Muscle of leg (tissue), 11 donors: ENCODE measurements around the gene SEMA4C. TPM values are rescaled to one million over a fixed set of nuclear protein-coding genes. Genes with fewer than 3 reads are reported as not detected.

ENCODE experiments used
- DNase-seq: peaks from one replicate; pipeline ENCODE4 v3.0.0; 2013
- H3K27ac ChIP-seq: one replicate; pipeline ENCODE4 v1.5.1; 2013; ENCODE audit warnings: mild to moderate bottlenecking, low read length, control low read depth
- H3K27me3 ChIP-seq: one replicate; pipeline ENCODE4 v1.6.1; 2013; ENCODE audit warnings: low read length; ENCODE audit not compliant: control insufficient read depth, insufficient read depth
- H3K36me3 ChIP-seq: one replicate; pipeline ENCODE4 v1.6.1; 2013; ENCODE audit warnings: low read length; ENCODE audit not compliant: control insufficient read depth, insufficient read depth
- H3K4me1 ChIP-seq: one replicate; pipeline ENCODE4 v1.6.1; 2013; ENCODE audit warnings: low read length; ENCODE audit not compliant: control insufficient read depth, insufficient read depth
- H3K4me3 ChIP-seq: one replicate; pipeline ENCODE4 v1.5.1; 2013; ENCODE audit warnings: low read length, control low read depth
- H3K9me3 ChIP-seq: replicated peaks from 2 replicates; pipeline ENCODE4 v1.6.1; 2013; ENCODE audit warnings: low read depth, low read length; ENCODE audit not compliant: control insufficient read depth
- WGBS: methylation state at CpG from one replicate; pipeline ENCODE4 v1.1.5; 2013; ENCODE audit warnings: missing lambda C conversion rate; ENCODE audit not compliant: insufficient coverage; 5-methylcytosine and 5-hydroxymethylcytosine counted together
- polyA plus RNA-seq, 8 donors: library from polyadenylated mRNA; unstranded; fragments of 120-200 nt; gene quantifications; one replicate each; pipeline versions ENCODE4 v1.2.1 to v1.2.3, GENCODE V29; 2013; ENCODE audit warnings: inconsistent platforms in 1 of 8, low replicate concordance in 1 of 8; ENCODE audit not compliant: insufficient read length in 8 of 8, insufficient read depth in 1 of 8
- total RNA-seq: library from RNA; stranded (reverse); fragments of 120-200 nt; gene quantifications from one replicate; pipeline ENCODE4 v1.2.4, GENCODE V29; 2013

The SEMA4C gene
- total and polyA plus RNA-seq, 9 donors: 26.3 to 39.1 (median 33.2) TPM

GRCh38 chr2:96880891-96881273 is 11.0 kb upstream of the SEMA4C start:
- H3K36me3 ChIP-seq: no peaks in the 10 kb centered on the region
- H3K27ac ChIP-seq: no peak overlapping the region
- H3K4me3 ChIP-seq: no peak overlapping the region
- peaks cover 63% of the 10 kb centered on the region for H3K4me1 ChIP-seq
- H3K27me3 ChIP-seq: peaks cover 12% of the 10 kb centered on the region
- H3K9me3 ChIP-seq: no peaks in the 10 kb centered on the region
- 82% methylated on average over 4 of the region's 6 CpGs for WGBS
- no peak for DNase-seq

GRCh38 chr2:96879545-96880040 is 9.7 kb upstream of the SEMA4C start:
- no peak for DNase-seq
- Histone ChIP-seq H3K27me3 (peaks cover 12% of the 10 kb centered on the region), H3K27ac (no peak overlapping the region), H3K4me1 (peaks cover 69% of the 10 kb centered on the region), H3K9me3 (no peaks in the 10 kb centered on the region), H3K36me3 (no peaks in the 10 kb centered on the region), H3K4me3 (no peak overlapping the region)
- 88% methylated on average over 18 of the region's 18 CpGs for WGBS

- WGBS: 78% methylated on average over 14 of the region's 22 CpGs
- peak overlapping the region; percentile 59 for H3K27ac ChIP-seq
- no peaks in the 10 kb centered on the region for H3K9me3 ChIP-seq
- H3K4me3 ChIP-seq: no peak overlapping the region
- H3K4me1 ChIP-seq: peaks cover 73% of the 10 kb centered on the region
- H3K36me3 ChIP-seq: no peaks in the 10 kb centered on the region
- peaks cover 10% of the 10 kb centered on the region for H3K27me3 ChIP-seq
- DNase-seq: no peak
These were observed 9.1 kb upstream of the SEMA4C start for GRCh38 chr2:96878796-96879544.

GRCh38 chr2:96878171-96878570 is 8.3 kb upstream of the SEMA4C start:
- Histone ChIP-seq H3K36me3 (no peaks in the 10 kb centered on the region), H3K4me1 (peaks cover 79% of the 10 kb centered on the region), H3K9me3 (no peaks in the 10 kb centered on the region), H3K27ac (peak overlapping the region; percentile 59), H3K27me3 (peaks cover 11% of the 10 kb centered on the region), H3K4me3 (no peak overlapping the region)
- DNase-seq: no peak
- 72% methylated on average over 2 of the region's 7 CpGs for WGBS

GRCh38 chr2:96877631-96878092 is 7.8 kb upstream of the SEMA4C start:
- Histone ChIP-seq H3K4me3 (no peak overlapping the region), H3K36me3 (no peaks in the 10 kb centered on the region), H3K27ac (peak overlapping the region; percentile 59), H3K27me3 (peaks cover 11% of the 10 kb centered on the region), H3K9me3 (no peaks in the 10 kb centered on the region), H3K4me1 (peaks cover 77% of the 10 kb centered on the region)
- 73% methylated on average over 9 of the region's 15 CpGs for WGBS
- peak; percentile 57 for DNase-seq

- no peak for DNase-seq
- Histone ChIP-seq H3K9me3 (no peaks in the 10 kb centered on the region), H3K27ac (peak overlapping the region; percentile 29), H3K36me3 (no peaks in the 10 kb centered on the region), H3K27me3 (peaks cover 13% of the 10 kb centered on the region), H3K4me3 (no peak overlapping the region), H3K4me1 (peaks cover 71% of the 10 kb centered on the region)
- WGBS: no CpG with 5 or more reads among the region's 6 CpGs
These were observed 7.2 kb upstream of the SEMA4C start for GRCh38 chr2:96877042-96877451.

GRCh38 chr2:96876269-96877041 is 6.6 kb upstream of the SEMA4C start:
- peaks cover 66% of the 10 kb centered on the region for H3K4me1 ChIP-seq
- H3K36me3 ChIP-seq: no peaks in the 10 kb centered on the region
- H3K27me3 ChIP-seq: peaks cover 13% of the 10 kb centered on the region
- no peaks in the 10 kb centered on the region for H3K9me3 ChIP-seq
- peak overlapping the region; percentile 20 for H3K27ac ChIP-seq
- no peak overlapping the region for H3K4me3 ChIP-seq
- WGBS: 73% methylated on average over 13 of the region's 16 CpGs
- DNase-seq: no peak

- Histone ChIP-seq H3K4me3 (no peak overlapping the region), H3K4me1 (peaks cover 68% of the 10 kb centered on the region), H3K9me3 (no peaks in the 10 kb centered on the region), H3K27ac (no peak overlapping the region), H3K27me3 (peaks cover 13% of the 10 kb centered on the region), H3K36me3 (no peaks in the 10 kb centered on the region)
- no peak for DNase-seq
- WGBS: 62% methylated on average over 11 of the region's 14 CpGs
These were observed 5.8 kb upstream of the SEMA4C start for GRCh38 chr2:96875498-96876268.

- Histone ChIP-seq H3K27ac (no peak overlapping the region), H3K9me3 (no peaks in the 10 kb centered on the region), H3K27me3 (peaks cover 17% of the 10 kb centered on the region), H3K36me3 (no peaks in the 10 kb centered on the region), H3K4me3 (no peak overlapping the region), H3K4me1 (peaks cover 73% of the 10 kb centered on the region)
- 43% methylated on average over 11 of the region's 18 CpGs for WGBS
- no peak for DNase-seq
These were observed 4.4 kb upstream of the SEMA4C start for GRCh38 chr2:96874198-96874831.
